HFF-Myc (cell line): Measurements from ENCODE around the gene GARIN5A.

Experiments used
- DNase-seq: peaks from one replicate; pipeline ENCODE4 v3.0.0-alpha.2; 2011; ENCODE audit warnings: low read depth; ENCODE audit errors: extremely low read depth
- H3K4me3 ChIP-seq: replicated peaks from 2 replicates; pipeline ENCODE4 v1.5.1; 2011; ENCODE audit warnings: low read depth, mild to moderate bottlenecking, control low read depth, low read length
- CTCF ChIP-seq: IDR thresholded peaks from 2 replicates; pipeline ENCODE4 v1.5.1; 2012; ENCODE audit warnings: mild to moderate bottlenecking, low read depth, low read length, control low read depth; ENCODE audit errors: missing control alignments

Gene GARIN5A

GRCh38 chr19:50486823-50487515, 10.3 kb upstream of the GARIN5A start:
- no peak overlapping the region for H3K4me3 ChIP-seq
- peak; percentile 42 for DNase-seq
- TF ChIP-seq CTCF: peak; percentile 75

DNA sequence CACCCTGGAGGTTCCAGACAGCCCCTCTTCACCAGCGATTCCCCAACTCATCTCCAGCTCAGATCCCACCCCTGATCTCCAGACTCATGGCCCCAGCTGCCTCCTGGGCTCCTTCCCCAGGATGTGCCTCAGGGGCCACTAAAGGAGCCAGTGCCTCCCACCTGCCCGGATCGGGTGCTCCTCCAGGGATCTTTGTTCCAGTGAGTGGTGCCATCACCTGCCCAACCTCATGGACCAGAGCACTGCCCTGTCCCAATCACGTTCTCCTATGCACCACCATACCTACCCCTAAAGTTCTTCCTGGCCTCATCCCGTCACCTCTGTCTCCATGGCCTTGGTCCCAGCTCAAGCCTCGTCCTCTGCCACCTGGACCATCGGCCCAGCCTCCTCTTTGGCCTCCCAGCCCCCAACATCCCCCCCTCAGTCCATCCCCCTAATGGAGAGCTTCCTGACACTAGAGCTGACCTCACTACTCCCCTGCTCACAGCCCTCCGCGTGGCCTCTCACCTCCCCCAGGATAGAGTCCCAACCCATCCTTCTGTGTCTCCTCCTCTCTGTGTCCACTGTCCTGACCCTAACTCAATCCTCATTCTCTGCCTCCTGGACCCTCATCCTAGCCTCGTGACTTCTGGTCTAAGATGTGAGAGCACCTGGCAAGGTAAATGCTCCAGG, 8.8 kb upstream of the GARIN5A start:
- TF ChIP-seq CTCF: no peak
- no peak for DNase-seq
- no peak overlapping the region for H3K4me3 ChIP-seq

DNA sequence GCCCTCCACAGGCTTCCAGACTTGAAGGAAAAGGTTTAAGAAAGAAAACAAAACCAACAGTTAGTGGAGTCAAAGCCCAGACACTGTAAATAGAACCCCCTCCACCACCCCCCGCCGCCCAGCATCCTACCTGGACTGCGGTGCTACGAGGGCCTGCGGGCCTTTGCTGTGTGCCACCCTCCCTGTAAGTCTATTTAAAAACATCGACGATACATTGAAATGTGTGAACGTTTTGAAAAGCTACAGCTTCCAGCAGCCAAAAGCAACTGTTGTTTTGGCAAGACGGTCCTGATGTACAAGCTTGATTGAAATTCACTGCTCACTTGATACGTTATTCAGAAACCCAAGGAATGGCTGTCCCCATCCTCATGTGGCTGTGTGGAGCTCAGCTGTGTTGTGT, 6.3 kb upstream of the GARIN5A start:
- TF ChIP-seq CTCF: no peak
- no peak overlapping the region for H3K4me3 ChIP-seq
- no peak for DNase-seq

DNA sequence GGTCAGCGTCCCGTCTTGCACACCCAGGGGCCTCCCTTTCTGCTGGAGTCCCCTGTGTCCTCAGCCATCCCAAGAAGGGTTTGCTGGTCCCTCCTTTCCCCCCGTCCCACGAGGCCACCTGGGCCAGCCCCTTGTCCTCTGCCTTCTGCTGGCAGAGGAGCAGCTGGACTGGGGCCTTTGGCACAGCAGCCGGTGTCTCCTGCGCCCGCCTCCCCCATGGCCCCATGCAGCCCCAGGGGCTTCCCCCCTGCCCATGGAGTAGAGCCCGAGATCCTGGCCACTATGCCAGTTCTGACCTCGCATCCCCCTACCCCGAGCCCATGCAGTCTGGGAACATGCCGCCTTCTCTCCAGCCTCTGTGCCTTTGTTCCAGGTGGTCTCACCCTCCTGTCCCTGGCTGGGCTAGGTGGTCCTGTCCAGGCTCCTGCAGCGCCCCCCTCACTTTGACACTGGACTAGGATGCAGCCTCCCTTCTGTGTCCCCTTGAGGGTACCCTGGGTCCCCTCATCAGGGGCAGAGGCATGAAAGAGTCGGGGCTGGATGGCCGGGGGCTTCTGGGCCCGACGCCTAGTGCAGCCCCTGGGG, 5.7 kb upstream of the GARIN5A start:
- H3K4me3 ChIP-seq: no peak overlapping the region
- DNase-seq: no peak
- no peak for TF ChIP-seq CTCF

- DNase-seq: no peak
- TF ChIP-seq CTCF: no peak
- no peak overlapping the region for H3K4me3 ChIP-seq
These were observed 4.9 kb upstream of the GARIN5A start for GRCh38 chr19:50481351-50482149.

DNA sequence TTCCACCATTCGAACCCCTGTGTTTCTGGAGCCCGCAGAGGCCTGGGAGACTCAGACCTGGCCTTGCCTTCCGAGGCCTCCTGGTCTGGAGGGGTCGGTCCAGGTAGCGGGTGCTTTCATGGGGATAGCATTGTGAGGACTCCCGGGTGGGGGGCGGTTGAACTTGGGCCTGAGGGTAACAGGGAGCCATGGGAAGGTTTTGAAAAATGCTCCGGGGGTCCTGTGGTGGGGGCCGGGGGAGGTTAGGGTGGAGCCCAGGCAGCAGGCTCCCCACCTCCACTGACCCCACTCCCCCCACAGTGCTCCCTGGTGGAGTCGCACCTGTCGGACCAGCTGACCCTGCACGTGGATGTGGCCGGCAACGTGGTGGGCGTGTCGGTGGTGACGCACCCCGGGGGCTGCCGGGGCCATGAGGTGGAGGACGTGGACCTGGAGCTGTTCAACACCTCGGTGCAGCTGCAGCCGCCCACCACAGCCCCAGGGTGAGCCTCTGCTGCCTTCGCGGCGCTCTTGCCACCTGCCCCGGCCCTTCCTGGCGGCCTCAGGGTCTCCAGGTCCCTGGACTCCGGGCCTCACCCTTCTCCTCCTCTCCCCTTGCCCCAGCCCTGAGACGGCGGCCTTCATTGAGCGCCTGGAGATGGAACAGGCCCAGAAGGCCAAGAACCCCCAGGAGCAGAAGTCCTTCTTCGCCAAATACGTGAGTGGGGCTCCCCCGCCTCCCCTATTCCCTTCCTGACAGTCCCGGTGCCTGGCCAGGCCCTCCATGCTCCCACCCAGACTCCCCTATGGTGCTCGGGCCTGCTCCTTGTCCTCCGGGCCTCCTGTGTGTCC, 3.8 kb upstream of the GARIN5A start:
- no peak for DNase-seq
- no peak for TF ChIP-seq CTCF
- no peak overlapping the region for H3K4me3 ChIP-seq
